ENCODE results near the gene HSPA1B. TPM values are rescaled to one million over a fixed set of nuclear protein-coding genes. Genes with fewer than 3 reads are reported as not detected.

Gene HSPA1B
- polyA plus RNA-seq, 1 of the 3 experiments (the other 2 are of a cell fraction) = 96.3 TPM

GRCh38 chr6:31796993-31797385 lies 30.5 kb upstream of the HSPA1B start (continued):
- no peak for TF ChIP-seq IRF3 (IDR thresholded peaks at IDR 0.05; ENCODE audit: low read depth, low read length)
- TF ChIP-seq NFIC (IDR thresholded peaks at IDR 0.05; ENCODE audit: borderline replicate concordance) = no peak
- no peak for TF ChIP-seq SIN3A (IDR thresholded peaks at IDR 0.05; ENCODE audit: borderline replicate concordance, low read depth, low read length)
- TF ChIP-seq NRF1 (IDR thresholded peaks at IDR 0.05; ENCODE audit: low read depth, low read length) = no peak
- no peak for TF ChIP-seq RFX5 (IDR thresholded peaks at IDR 0.05; ENCODE audit: low read length)

- no peak overlapping the region for H3K27ac ChIP-seq (ENCODE audit: low read depth in 2 of 2, low read length in 1 of 2)
- H3K27me3 ChIP-seq (ENCODE audit: insufficient read depth) = no peaks in the 10 kb centered on the region
- no peak overlapping the region for H3K9ac ChIP-seq
- H3K9me3 ChIP-seq = no peaks in the 10 kb centered on the region
- peaks cover 2 to 15% of the 10 kb centered on the region in 2 experiments for H3K36me3 ChIP-seq (replicated peaks in 1 of 2; ENCODE audit: control insufficient read depth in 1 of 2, insufficient read depth in 2 of 2, low read length in 1 of 2)
- ChIA-PET POLR2A (interaction anchor here (1.4 kb wide), 1 partner anchor 9 kb away, joined by 7 read pairs; the partner anchor contains the start of gene LSM2), CTCF (interaction anchor here (2.3 kb wide), 1 partner anchor 9 kb away, joined by 7 read pairs; the partner anchor contains the start of gene LSM2)
- no peak for DNase-seq
- no peak overlapping the region for H3K4me2 ChIP-seq
- no peaks in the 10 kb centered on the region for H4K20me1 ChIP-seq (ENCODE audit: insufficient read depth)
- 96% methylated on average over 3 of the region's 5 CpGs for WGBS (ENCODE audit: low lambda C conversion rate)
- H3F3A ChIP-seq (replicated peaks; ENCODE audit: insufficient read depth) = peaks cover 20% of the 10 kb centered on the region
- no peaks in the 10 kb centered on the region for H3K9me2 ChIP-seq
- peaks cover 3 to 12% of the 10 kb centered on the region in 2 experiments; a peak in 3 of 4 replicates for H3K4me1 ChIP-seq (ENCODE audit: control insufficient read depth in 1 of 2, insufficient read depth in 2 of 2, low read depth in 1 of 2, low read length in 1 of 2)
- H3K79me2 ChIP-seq (ENCODE audit: insufficient read depth) = peaks cover 44% of the 10 kb centered on the region
- TF ChIP-seq SIN3A (IDR thresholded peaks at IDR 0.05; ENCODE audit: borderline replicate concordance, low read depth, low read length) (no peak), TAF1 (IDR thresholded peaks at IDR 0.05; ENCODE audit: borderline replicate concordance, low read depth, low read length) (no peak), RCOR1 (IDR thresholded peaks at IDR 0.05; ENCODE audit: low read length) (no peak), ZBTB33 (IDR thresholded peaks at IDR 0.05; ENCODE audit: borderline replicate concordance, low read depth) (no peak), CHD2 (IDR thresholded peaks at IDR 0.05; ENCODE audit: low read length, partially characterized antibody) (no peak), POLR2AphosphoS5 (IDR thresholded peaks at IDR 0.05; ENCODE audit: low read depth, low read length) (no peak), SMC3 (IDR thresholded peaks at IDR 0.05; ENCODE audit: low read depth, low read length) (no peak), USF2 (IDR thresholded peaks at IDR 0.05; ENCODE audit: borderline replicate concordance, low read depth, low read length) (no peak), FOSL2 (IDR thresholded peaks at IDR 0.05; ENCODE audit: borderline replicate concordance, low read depth) (no peak), USF1 (IDR thresholded peaks at IDR 0.05; ENCODE audit: borderline replicate concordance, low read depth) (no peak), MAX (IDR thresholded peaks at IDR 0.05; ENCODE audit: low read depth) (no peak), NFIC (IDR thresholded peaks at IDR 0.05; ENCODE audit: borderline replicate concordance) (no peak), EZH2phosphoT487 (IDR thresholded peaks at IDR 0.05; ENCODE audit: borderline replicate concordance, low read depth) (no peak), FOXJ3 (CRISPR knock-in tag; IDR thresholded peaks at IDR 0.05) (no peak)
- no peak overlapping the region for H2AFZ ChIP-seq (ENCODE audit: low read depth)
- H3K4me3 ChIP-seq (ENCODE audit: low read depth in 2 of 2, low read length in 1 of 2) = no peak overlapping the region
Measured at GRCh38 chr6:31797588-31797987, 29.9 kb upstream of the HSPA1B start.
